EH (cell line): Measurements from ENCODE around the gene SELENOI.
"Not testable (repeated sequence)": the region's sequence is repeated elsewhere in the genome, so short reads cannot be mapped to it uniquely, and the experiment has no call there.

Experiments used
- DNase-seq: peaks from one replicate; pipeline ENCODE4 v3.0.0-alpha.2; 2015; ENCODE audit warnings: low read depth

The SELENOI gene

GRCh38 chr2:26327291-26328272 is 18.4 kb upstream of the SELENOI start:
- peak; percentile 25 for DNase-seq

- DNase-seq = not testable (repeated sequence)
Measured at GRCh38 chr2:26329083-26329482, 16.9 kb upstream of the SELENOI start.

GRCh38 chr2:26330114-26330549 is 15.8 kb upstream of the SELENOI start:
- DNase-seq = peak; percentile 93

GRCh38 chr2:26330604-26331003 is 15.3 kb upstream of the SELENOI start:
- peak; percentile 71 for DNase-seq

GRCh38 chr2:26331321-26331720 is 14.6 kb upstream of the SELENOI start:
- not testable (repeated sequence) for DNase-seq

GRCh38 chr2:26333293-26333692 is 12.7 kb upstream of the SELENOI start:
- DNase-seq = no peak

- DNase-seq = no peak
Measured at GRCh38 chr2:26335231-26335630, 10.7 kb upstream of the SELENOI start.

- DNase-seq = no peak
Measured at GRCh38 chr2:26336719-26337118, 9.2 kb upstream of the SELENOI start.

- no peak for DNase-seq
Measured at GRCh38 chr2:26337298-26337697, 8.6 kb upstream of the SELENOI start.

- no peak for DNase-seq
Measured at GRCh38 chr2:26340831-26341230, 5.1 kb upstream of the SELENOI start.

- peak; percentile 37 for DNase-seq
Measured at GRCh38 chr2:26344581-26345282, 1.2 kb upstream of the SELENOI start.

- no peak for DNase-seq
Measured at GRCh38 chr2:26345283-26345544, 729 bp upstream of the SELENOI start.

- peak; percentile 64 for DNase-seq
Measured at GRCh38 chr2:26346454-26347053, 611 bp downstream of the SELENOI start, which contains the start of gene ADGRF3. TSS of gene ADGRF3 (minus strand) at chr2:26346789. CDS start at chr2:26346234, 555 bp downstream.

- peak; percentile 67 for DNase-seq
Measured at GRCh38 chr2:26347286-26347865, 1.4 kb downstream of the SELENOI start.

- no peak for DNase-seq
Measured at GRCh38 chr2:26349690-26350089, 3.7 kb downstream of the SELENOI start.

- no peak for DNase-seq
Measured at GRCh38 chr2:26351375-26352090, 5.6 kb downstream of the SELENOI start.

GRCh38 chr2:26352892-26353291 is 6.9 kb downstream of the SELENOI start:
- DNase-seq = peak; percentile 40

GRCh38 chr2:26354469-26354868 is 8.5 kb downstream of the SELENOI start:
- not testable (repeated sequence) for DNase-seq

GRCh38 chr2:26355038-26355995 is 9.4 kb downstream of the SELENOI start:
- peak; percentile 90 for DNase-seq

- no peak for DNase-seq
Measured at GRCh38 chr2:26356111-26356510, 10.2 kb downstream of the SELENOI start.
